ENCODE measurements around the gene OR5AK2. TPM values are rescaled to one million over a fixed set of nuclear protein-coding genes. Genes with fewer than 3 reads are reported as not detected.

The OR5AK2 gene
- total RNA-seq, 1 experiment from 2014 or later, result not detected

DNA sequence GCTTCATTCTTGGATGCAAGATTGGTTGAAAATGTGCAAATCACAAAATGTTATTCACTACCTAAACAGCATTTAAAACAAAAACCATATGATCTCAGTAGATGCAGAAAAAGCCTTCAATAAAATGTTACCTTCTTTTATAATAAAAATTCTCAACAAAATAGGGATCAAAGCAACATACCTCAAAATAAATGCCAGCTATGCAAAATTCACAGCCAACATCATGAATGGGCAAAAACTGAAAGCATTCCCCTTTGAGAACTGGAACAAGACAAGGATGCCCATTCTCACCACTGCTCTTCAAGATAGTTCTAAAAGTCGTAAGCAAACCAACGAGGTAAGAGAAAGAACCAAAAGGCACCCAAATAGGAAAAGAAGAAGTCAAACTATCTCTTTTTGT lies 2.0 kb downstream of the OR5AK2 start:
- ChIA-PET POLR2A (no interaction called here), CTCF (interaction anchor here (0.6 to 1.4 kb wide), 3 partner anchors 13 to 147 kb away, joined by 3 to 5 read pairs (median 3); no protein-coding TSS in a partner anchor)
- Mint-ChIP-seq H3K27ac (ENCODE audit: low read depth, unreplicated experiment) (no peak overlapping the region), H3K27me3 (ENCODE audit: insufficient read depth, unreplicated experiment) (no peaks in the 10 kb centered on the region), H3K4me3 (ENCODE audit: unreplicated experiment) (no peak overlapping the region), H3K4me1 (ENCODE audit: insufficient read depth, unreplicated experiment) (no peaks in the 10 kb centered on the region), H3K36me3 (ENCODE audit: insufficient read depth, unreplicated experiment) (no peaks in the 10 kb centered on the region), H3K9me3 (ENCODE audit: unreplicated experiment) (peaks cover 21% of the 10 kb centered on the region)
- TF ChIP-seq, protein P1, sequence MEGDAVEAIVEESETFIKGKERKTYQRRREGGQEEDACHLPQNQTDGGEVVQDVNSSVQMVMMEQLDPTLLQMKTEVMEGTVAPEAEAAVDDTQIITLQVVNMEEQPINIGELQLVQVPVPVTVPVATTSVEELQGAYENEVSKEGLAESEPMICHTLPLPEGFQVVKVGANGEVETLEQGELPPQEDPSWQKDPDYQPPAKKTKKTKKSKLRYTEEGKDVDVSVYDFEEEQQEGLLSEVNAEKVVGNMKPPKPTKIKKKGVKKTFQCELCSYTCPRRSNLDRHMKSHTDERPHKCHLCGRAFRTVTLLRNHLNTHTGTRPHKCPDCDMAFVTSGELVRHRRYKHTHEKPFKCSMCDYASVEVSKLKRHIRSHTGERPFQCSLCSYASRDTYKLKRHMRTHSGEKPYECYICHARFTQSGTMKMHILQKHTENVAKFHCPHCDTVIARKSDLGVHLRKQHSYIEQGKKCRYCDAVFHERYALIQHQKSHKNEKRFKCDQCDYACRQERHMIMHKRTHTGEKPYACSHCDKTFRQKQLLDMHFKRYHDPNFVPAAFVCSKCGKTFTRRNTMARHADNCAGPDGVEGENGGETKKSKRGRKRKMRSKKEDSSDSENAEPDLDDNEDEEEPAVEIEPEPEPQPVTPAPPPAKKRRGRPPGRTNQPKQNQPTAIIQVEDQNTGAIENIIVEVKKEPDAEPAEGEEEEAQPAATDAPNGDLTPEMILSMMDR (IDR thresholded peaks at IDR 0.05; ENCODE audit: unreplicated experiment), result no peak
- intact Hi-C loops (cut with micrococcal nuclease), result no loop called here
- no peak for DNase-seq (ENCODE audit: unreplicated experiment)
- BruUV-seq (replicated peaks), result no TSS peak

DNA sequence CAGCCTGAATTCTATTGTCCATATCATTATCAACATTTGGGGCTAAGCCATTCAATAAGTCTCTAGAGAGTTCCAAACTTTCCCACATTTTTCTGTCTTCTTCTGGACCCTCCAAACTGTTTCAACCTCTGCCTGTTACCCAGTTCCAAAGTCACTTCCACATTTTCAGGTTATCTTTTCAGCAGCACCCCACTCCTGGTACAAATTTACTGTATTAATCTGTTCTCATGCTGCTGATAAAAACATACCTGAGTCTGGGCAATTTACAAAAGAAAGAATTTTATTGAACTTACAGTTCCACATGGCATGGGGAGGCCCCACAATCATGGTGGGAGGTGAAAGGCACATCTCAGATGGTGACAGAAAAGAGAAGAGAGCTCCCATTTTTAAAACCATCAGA lies 5.8 kb downstream of the OR5AK2 start:
- H3K4me1 Mint-ChIP-seq (ENCODE audit: insufficient read depth, unreplicated experiment), result no peaks in the 10 kb centered on the region
- ChIA-PET POLR2A (no interaction called here), CTCF (interaction anchor here (0.6 kb wide), 1 partner anchor 755 kb away, joined by 3 read pairs; no protein-coding TSS in a partner anchor)
- no peak overlapping the region for H3K4me3 Mint-ChIP-seq (ENCODE audit: unreplicated experiment)
- no peaks in the 10 kb centered on the region for H3K36me3 Mint-ChIP-seq (ENCODE audit: insufficient read depth, unreplicated experiment)
- no peak for DNase-seq (ENCODE audit: unreplicated experiment)
- H3K27ac Mint-ChIP-seq (ENCODE audit: low read depth, unreplicated experiment), result no peak overlapping the region
- H3K9me3 Mint-ChIP-seq (ENCODE audit: unreplicated experiment), result peaks cover 27% of the 10 kb centered on the region
- H3K27me3 Mint-ChIP-seq (ENCODE audit: insufficient read depth, unreplicated experiment), result no peaks in the 10 kb centered on the region
- intact Hi-C loops (cut with micrococcal nuclease), result no loop called here
- no TSS peak for BruUV-seq (replicated peaks)
- TF ChIP-seq, protein P1 (IDR thresholded peaks at IDR 0.05; ENCODE audit: unreplicated experiment), result no peak

DNA sequence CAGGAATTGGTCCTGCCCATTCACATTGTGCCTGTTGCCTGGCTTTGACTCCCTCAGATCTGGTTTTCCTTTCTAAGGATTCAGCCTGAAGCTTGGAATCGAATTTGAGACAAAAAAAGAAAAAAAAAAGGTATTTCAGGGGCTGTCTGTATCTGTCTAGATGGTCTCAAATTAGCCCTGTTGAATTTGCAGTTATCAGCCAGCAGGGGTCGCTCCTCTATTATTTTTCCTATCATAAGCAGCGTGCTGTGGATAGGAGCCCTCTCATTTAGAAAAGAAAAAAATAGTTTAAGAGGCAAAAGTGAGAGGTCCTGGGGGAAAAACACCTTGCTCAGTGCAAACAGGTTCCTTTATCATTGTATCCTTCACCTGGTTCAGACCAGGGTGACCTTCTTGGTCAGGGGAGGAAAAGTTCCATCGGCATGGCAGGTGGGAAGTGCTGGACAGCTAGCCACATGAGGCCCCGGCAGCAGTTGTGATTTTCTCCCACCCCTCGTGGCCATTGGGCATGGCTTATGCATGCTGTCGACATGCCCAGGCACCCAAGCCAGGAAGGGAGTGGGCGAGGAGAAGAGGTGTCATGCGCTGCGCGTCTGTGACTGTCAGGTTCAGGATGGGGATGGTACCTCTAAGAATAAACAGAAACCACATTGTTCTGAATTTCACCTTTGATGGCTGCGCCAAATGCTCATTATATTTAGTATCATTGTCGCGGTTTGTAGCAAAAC lies 13.1 kb downstream of the OR5AK2 start:
- Mint-ChIP-seq H3K27me3 (ENCODE audit: insufficient read depth, unreplicated experiment) (no peaks in the 10 kb centered on the region), H3K4me1 (ENCODE audit: insufficient read depth, unreplicated experiment) (no peaks in the 10 kb centered on the region), H3K27ac (ENCODE audit: low read depth, unreplicated experiment) (no peak overlapping the region), H3K4me3 (ENCODE audit: unreplicated experiment) (no peak overlapping the region), H3K9me3 (ENCODE audit: unreplicated experiment) (peaks cover 9% of the 10 kb centered on the region), H3K36me3 (ENCODE audit: insufficient read depth, unreplicated experiment) (no peaks in the 10 kb centered on the region)
- intact Hi-C loops (cut with micrococcal nuclease), result loop anchor here (2.0 kb wide), 1 partner anchor 247 kb away; no protein-coding TSS in a partner anchor
- TF ChIP-seq, protein P1 (IDR thresholded peaks at IDR 0.05; ENCODE audit: unreplicated experiment), result peak; percentile 42
- no TSS peak for BruUV-seq (replicated peaks)
- ChIA-PET CTCF (interaction anchor here (0.6 to 0.9 kb wide), 4 partner anchors 17 to 248 kb away, joined by 3 to 4 read pairs (median 3); no protein-coding TSS in a partner anchor), POLR2A (no interaction called here)
- peak; percentile 11 for DNase-seq (ENCODE audit: unreplicated experiment)

DNA sequence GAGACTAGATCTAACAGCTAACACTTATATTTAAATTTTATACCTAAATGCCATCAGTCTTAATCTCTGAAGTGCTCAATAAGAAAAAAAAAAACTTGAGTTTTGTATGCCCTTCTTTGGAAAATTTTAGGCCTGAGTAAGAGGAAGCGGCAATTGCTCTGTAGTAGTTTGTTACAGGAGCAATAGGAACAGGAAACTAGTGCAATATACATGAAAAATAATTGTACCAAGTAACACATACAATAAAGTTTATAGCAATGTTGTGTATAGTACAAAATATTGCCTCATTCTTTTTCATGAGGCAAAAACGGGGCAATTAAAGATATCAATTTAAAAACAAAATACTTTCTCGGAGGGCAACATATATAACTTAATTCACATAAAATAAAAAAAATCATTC lies 19.7 kb downstream of the OR5AK2 start:
- TF ChIP-seq, protein P1 (IDR thresholded peaks at IDR 0.05; ENCODE audit: unreplicated experiment), result no peak
- Mint-ChIP-seq H3K9me3 (ENCODE audit: unreplicated experiment) (no peaks in the 10 kb centered on the region), H3K4me3 (ENCODE audit: unreplicated experiment) (no peak overlapping the region), H3K27ac (ENCODE audit: low read depth, unreplicated experiment) (no peak overlapping the region), H3K27me3 (ENCODE audit: insufficient read depth, unreplicated experiment) (no peaks in the 10 kb centered on the region), H3K36me3 (ENCODE audit: insufficient read depth, unreplicated experiment) (no peaks in the 10 kb centered on the region), H3K4me1 (ENCODE audit: insufficient read depth, unreplicated experiment) (no peaks in the 10 kb centered on the region)
- no peak for DNase-seq (ENCODE audit: unreplicated experiment)
- intact Hi-C loops (cut with micrococcal nuclease), result no loop called here
- BruUV-seq (replicated peaks), result no TSS peak
- POLR2A ChIA-PET, result no interaction called here
- CTCF ChIA-PET, result no interaction called here
